ENCODE data around the gene PRKAR2B.
A peak's percentile ranks its signal among the peaks of the same experiment; 100 is the strongest.

PRKAR2B gene

GRCh38 chr7:107105591-107106245 lies 61.2 kb downstream of the PRKAR2B start (continued):
- TF ChIP-seq, protein P1, sequence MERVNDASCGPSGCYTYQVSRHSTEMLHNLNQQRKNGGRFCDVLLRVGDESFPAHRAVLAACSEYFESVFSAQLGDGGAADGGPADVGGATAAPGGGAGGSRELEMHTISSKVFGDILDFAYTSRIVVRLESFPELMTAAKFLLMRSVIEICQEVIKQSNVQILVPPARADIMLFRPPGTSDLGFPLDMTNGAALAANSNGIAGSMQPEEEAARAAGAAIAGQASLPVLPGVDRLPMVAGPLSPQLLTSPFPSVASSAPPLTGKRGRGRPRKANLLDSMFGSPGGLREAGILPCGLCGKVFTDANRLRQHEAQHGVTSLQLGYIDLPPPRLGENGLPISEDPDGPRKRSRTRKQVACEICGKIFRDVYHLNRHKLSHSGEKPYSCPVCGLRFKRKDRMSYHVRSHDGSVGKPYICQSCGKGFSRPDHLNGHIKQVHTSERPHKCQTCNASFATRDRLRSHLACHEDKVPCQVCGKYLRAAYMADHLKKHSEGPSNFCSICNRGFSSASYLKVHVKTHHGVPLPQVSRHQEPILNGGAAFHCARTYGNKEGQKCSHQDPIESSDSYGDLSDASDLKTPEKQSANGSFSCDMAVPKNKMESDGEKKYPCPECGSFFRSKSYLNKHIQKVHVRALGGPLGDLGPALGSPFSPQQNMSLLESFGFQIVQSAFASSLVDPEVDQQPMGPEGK (CRISPR knock-in tag; IDR thresholded peaks at IDR 0.05; ENCODE audit: borderline replicate concordance): no peak
- no peak for TF ChIP-seq BACH2 (CRISPR knock-in tag; IDR thresholded peaks at IDR 0.05; ENCODE audit: borderline replicate concordance)
- TF ChIP-seq, protein P2, sequence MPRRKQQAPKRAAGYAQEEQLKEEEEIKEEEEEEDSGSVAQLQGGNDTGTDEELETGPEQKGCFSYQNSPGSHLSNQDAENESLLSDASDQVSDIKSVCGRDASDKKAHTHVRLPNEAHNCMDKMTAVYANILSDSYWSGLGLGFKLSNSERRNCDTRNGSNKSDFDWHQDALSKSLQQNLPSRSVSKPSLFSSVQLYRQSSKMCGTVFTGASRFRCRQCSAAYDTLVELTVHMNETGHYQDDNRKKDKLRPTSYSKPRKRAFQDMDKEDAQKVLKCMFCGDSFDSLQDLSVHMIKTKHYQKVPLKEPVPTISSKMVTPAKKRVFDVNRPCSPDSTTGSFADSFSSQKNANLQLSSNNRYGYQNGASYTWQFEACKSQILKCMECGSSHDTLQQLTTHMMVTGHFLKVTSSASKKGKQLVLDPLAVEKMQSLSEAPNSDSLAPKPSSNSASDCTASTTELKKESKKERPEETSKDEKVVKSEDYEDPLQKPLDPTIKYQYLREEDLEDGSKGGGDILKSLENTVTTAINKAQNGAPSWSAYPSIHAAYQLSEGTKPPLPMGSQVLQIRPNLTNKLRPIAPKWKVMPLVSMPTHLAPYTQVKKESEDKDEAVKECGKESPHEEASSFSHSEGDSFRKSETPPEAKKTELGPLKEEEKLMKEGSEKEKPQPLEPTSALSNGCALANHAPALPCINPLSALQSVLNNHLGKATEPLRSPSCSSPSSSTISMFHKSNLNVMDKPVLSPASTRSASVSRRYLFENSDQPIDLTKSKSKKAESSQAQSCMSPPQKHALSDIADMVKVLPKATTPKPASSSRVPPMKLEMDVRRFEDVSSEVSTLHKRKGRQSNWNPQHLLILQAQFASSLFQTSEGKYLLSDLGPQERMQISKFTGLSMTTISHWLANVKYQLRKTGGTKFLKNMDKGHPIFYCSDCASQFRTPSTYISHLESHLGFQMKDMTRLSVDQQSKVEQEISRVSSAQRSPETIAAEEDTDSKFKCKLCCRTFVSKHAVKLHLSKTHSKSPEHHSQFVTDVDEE (CRISPR knock-in tag; IDR thresholded peaks at IDR 0.05): no peak
- TF ChIP-seq ZNF70 (CRISPR knock-in tag; IDR thresholded peaks at IDR 0.05): no peak

DNA sequence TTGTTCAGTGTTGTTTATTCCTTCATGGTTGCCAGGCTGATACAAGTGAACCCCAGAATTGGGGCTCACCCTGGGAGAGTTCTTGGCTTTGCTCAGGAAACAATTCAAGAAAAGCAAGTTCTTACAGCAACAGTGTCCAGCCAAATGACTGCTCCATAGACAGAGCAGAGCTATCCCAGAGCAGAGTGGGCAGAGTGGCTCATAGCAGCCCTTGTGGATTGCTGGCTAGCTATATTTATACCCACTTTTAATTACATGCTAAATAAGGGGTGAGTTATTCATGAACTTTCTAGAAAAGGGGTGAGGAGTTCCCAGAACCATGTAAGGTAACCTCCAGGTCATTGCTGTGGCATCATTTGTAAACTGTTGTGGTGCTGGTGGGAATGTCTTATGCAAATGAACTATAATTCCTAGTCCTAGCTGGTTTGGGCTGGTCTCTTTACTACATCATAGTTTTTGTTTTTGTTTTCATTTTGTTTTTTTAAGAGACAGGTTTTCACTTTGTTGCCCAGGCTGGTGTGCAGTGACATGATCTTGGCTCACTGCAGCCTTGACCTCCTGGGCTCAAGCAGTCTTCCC lies 64.4 kb downstream of the PRKAR2B start:
- TF ChIP-seq, protein P1 (CRISPR knock-in tag; IDR thresholded peaks at IDR 0.05; ENCODE audit: borderline replicate concordance): no peak
- TF ChIP-seq SNAI2 (CRISPR knock-in tag; IDR thresholded peaks at IDR 0.05) (no peak), TOX (CRISPR knock-in tag; IDR thresholded peaks at IDR 0.05; ENCODE audit: borderline replicate concordance) (no peak), ZNF70 (CRISPR knock-in tag; IDR thresholded peaks at IDR 0.05) (no peak), ESRRG (CRISPR knock-in tag; IDR thresholded peaks at IDR 0.05) (no peak), ISL1 (CRISPR knock-in tag; IDR thresholded peaks at IDR 0.05) (no peak), ZFP3 (CRISPR knock-in tag; IDR thresholded peaks at IDR 0.05) (no peak), ZNF565 (CRISPR knock-in tag; conservative IDR thresholded peaks at IDR 0.05; ENCODE audit: low read depth) (no peak), POU6F1 (CRISPR knock-in tag; IDR thresholded peaks at IDR 0.05; ENCODE audit: borderline replicate concordance, low read depth) (no peak), BACH2 (CRISPR knock-in tag; IDR thresholded peaks at IDR 0.05; ENCODE audit: borderline replicate concordance) (no peak), ZNF8 (CRISPR knock-in tag; IDR thresholded peaks at IDR 0.05) (no peak), ARNTL (CRISPR knock-in tag; IDR thresholded peaks at IDR 0.05; ENCODE audit: borderline replicate concordance, low read depth) (no peak), ZFP30 (CRISPR knock-in tag; IDR thresholded peaks at IDR 0.05) (no peak), PPARA (CRISPR knock-in tag; IDR thresholded peaks at IDR 0.05; ENCODE audit: borderline replicate concordance) (no peak), OSR1 (CRISPR knock-in tag; IDR thresholded peaks at IDR 0.05) (no peak)
- TF ChIP-seq, protein P2 (CRISPR knock-in tag; IDR thresholded peaks at IDR 0.05): no peak
- TF ChIP-seq, protein P3, sequence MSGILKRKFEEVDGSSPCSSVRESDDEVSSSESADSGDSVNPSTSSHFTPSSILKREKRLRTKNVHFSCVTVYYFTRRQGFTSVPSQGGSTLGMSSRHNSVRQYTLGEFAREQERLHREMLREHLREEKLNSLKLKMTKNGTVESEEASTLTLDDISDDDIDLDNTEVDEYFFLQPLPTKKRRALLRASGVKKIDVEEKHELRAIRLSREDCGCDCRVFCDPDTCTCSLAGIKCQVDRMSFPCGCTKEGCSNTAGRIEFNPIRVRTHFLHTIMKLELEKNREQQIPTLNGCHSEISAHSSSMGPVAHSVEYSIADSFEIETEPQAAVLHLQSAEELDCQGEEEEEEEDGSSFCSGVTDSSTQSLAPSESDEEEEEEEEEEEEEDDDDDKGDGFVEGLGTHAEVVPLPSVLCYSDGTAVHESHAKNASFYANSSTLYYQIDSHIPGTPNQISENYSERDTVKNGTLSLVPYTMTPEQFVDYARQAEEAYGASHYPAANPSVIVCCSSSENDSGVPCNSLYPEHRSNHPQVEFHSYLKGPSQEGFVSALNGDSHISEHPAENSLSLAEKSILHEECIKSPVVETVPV (CRISPR knock-in tag; IDR thresholded peaks at IDR 0.05): no peak
- ATAC-seq: peak; percentile 27; the same call in 1 of the 3 replicates
